ENCODE results near the gene SCTR. TPM values are rescaled to one million over a fixed set of nuclear protein-coding genes. Genes with fewer than 3 reads are reported as not detected.

SCTR gene
- total RNA-seq, 1 donor from 2014 or later = not detected

GRCh38 chr2:119474371-119475224 lies 49.7 kb downstream of the SCTR start:
- no peak for DNase-seq

GRCh38 chr2:119473621-119474370 lies 50.5 kb downstream of the SCTR start:
- DNase-seq = no peak

GRCh38 chr2:119472749-119473148 lies 51.5 kb downstream of the SCTR start:
- DNase-seq = no peak

GRCh38 chr2:119469661-119470297 lies 54.5 kb downstream of the SCTR start:
- no peak for DNase-seq

GRCh38 chr2:119469131-119469530 lies 55.2 kb downstream of the SCTR start:
- no peak for DNase-seq

- DNase-seq = no peak
Observed at GRCh38 chr2:119468154-119468955, 55.9 kb downstream of the SCTR start.

- no peak for DNase-seq
Observed at GRCh38 chr2:119466373-119466772, 57.9 kb downstream of the SCTR start.

- DNase-seq = no peak
Observed at GRCh38 chr2:119465687-119466086, 58.6 kb downstream of the SCTR start.

GRCh38 chr2:119464981-119465380 lies 59.3 kb downstream of the SCTR start:
- DNase-seq = no peak

GRCh38 chr2:119463990-119464389 lies 60.3 kb downstream of the SCTR start:
- no peak for DNase-seq

- no peak for DNase-seq
Observed at GRCh38 chr2:119463136-119463535, 61.1 kb downstream of the SCTR start.

GRCh38 chr2:119462574-119462973 lies 61.7 kb downstream of the SCTR start:
- DNase-seq = no peak

- DNase-seq = no peak
Observed at GRCh38 chr2:119461811-119462210, 62.5 kb downstream of the SCTR start.

- DNase-seq = no peak
Observed at GRCh38 chr2:119460076-119460475, 64.2 kb downstream of the SCTR start.

- DNase-seq = no peak
Observed at GRCh38 chr2:119455066-119455718, 69.1 kb downstream of the SCTR start.

GRCh38 chr2:119453972-119454593 lies 70.2 kb downstream of the SCTR start:
- no peak for DNase-seq

- DNase-seq = no peak
Observed at GRCh38 chr2:119451336-119452050, 72.8 kb downstream of the SCTR start.

- no peak for DNase-seq
Observed at GRCh38 chr2:119449521-119449920, 74.8 kb downstream of the SCTR start.

GRCh38 chr2:119448427-119449141 lies 75.7 kb downstream of the SCTR start:
- DNase-seq = no peak

- no peak for DNase-seq
Observed at GRCh38 chr2:119446037-119446436, 78.2 kb downstream of the SCTR start.

Data from skin of body (tissue), 2 donors.